Astrocyte (in vitro differentiated cells and primary cell): ENCODE measurements around the gene IQCM. TPM values are rescaled to one million over a fixed set of nuclear protein-coding genes. Genes with fewer than 3 reads are reported as not detected.

ENCODE experiments used
- DNase-seq: peaks from one replicate; pipeline ENCODE4 v3.0.0-alpha.2; 2010; ENCODE audit warnings: low read depth
- FAIRE-seq: peaks from 2 replicates; lab custom pipeline; 2011; peaks lifted over from hg19 to GRCh38; lab: Jason Lieb, UNC
- H2AFZ ChIP-seq: 2 replicates; pipeline ENCODE4 v1.6.0; 2012; ENCODE audit warnings: low read depth, low read length, inconsistent platforms
- H3K27ac ChIP-seq: 2 replicates; pipeline ENCODE4 v1.5.1; 2011; ENCODE audit warnings: low read depth, low read length, inconsistent platforms
- H3K27me3 ChIP-seq: 2 replicates; pipeline ENCODE4 v1.6.0; 2011; ENCODE audit warnings: low read length, inconsistent platforms; ENCODE audit not compliant: insufficient read depth
- H3K36me3 ChIP-seq: 2 replicates; pipeline ENCODE4 v1.5.1; 2011; ENCODE audit warnings: low read length, inconsistent platforms; ENCODE audit not compliant: insufficient read depth
- H3K4me1 ChIP-seq: 2 replicates; pipeline ENCODE4 v1.5.1; 2011; ENCODE audit warnings: low read length, inconsistent platforms; ENCODE audit not compliant: insufficient read depth
- H3K4me2 ChIP-seq: 2 replicates; pipeline ENCODE4 v1.6.0; 2012; ENCODE audit warnings: low read length, inconsistent platforms
- H3K4me3 ChIP-seq: 2 replicates; pipeline ENCODE4 v1.5.1; 2011; ENCODE audit warnings: low read depth, mild to moderate bottlenecking, low read length, inconsistent platforms; ENCODE audit not compliant: insufficient read depth
- H3K79me2 ChIP-seq: 2 replicates; pipeline ENCODE4 v1.6.0; 2012; ENCODE audit warnings: mild to moderate bottlenecking, low read length, inconsistent platforms; ENCODE audit not compliant: insufficient read depth
- H3K9ac ChIP-seq: 2 replicates; pipeline ENCODE4 v1.6.0; 2012; ENCODE audit warnings: mild to moderate bottlenecking, low read length, inconsistent platforms
- H3K9me3 ChIP-seq: 2 replicates; pipeline ENCODE4 v1.5.1; 2012; ENCODE audit warnings: low read depth, mild to moderate bottlenecking, low read length, inconsistent platforms; ENCODE audit not compliant: insufficient read depth
- H4K20me1 ChIP-seq: 2 replicates; pipeline ENCODE4 v1.6.0; 2012; ENCODE audit warnings: low read length, inconsistent platforms; ENCODE audit not compliant: insufficient read depth
- H3K27ac Mint-ChIP-seq: one replicate; pipeline ENCODE4 v1.8.0; 2021; ENCODE audit warnings: mild to moderate bottlenecking, mixed read lengths; ENCODE audit not compliant: unreplicated experiment
- H3K27me3 Mint-ChIP-seq: one replicate; pipeline ENCODE4 v1.8.0; 2021; ENCODE audit warnings: low read depth, mixed read lengths; ENCODE audit not compliant: unreplicated experiment
- H3K36me3 Mint-ChIP-seq: one replicate; pipeline ENCODE4 v1.8.0; 2021; ENCODE audit warnings: low read depth, mixed read lengths; ENCODE audit not compliant: unreplicated experiment
- H3K4me1 Mint-ChIP-seq: one replicate; pipeline ENCODE4 v1.8.0; 2021; ENCODE audit warnings: low read depth, mixed read lengths; ENCODE audit not compliant: unreplicated experiment
- H3K4me3 Mint-ChIP-seq: one replicate; pipeline ENCODE4 v1.8.0; 2021; ENCODE audit warnings: mild to moderate bottlenecking, moderate library complexity, mixed read lengths; ENCODE audit not compliant: unreplicated experiment
- H3K9me3 Mint-ChIP-seq: one replicate; pipeline ENCODE4 v1.8.0; 2021; ENCODE audit warnings: mild to moderate bottlenecking, mixed read lengths; ENCODE audit not compliant: unreplicated experiment
- EZH2 ChIP-seq: IDR thresholded peaks from 2 replicates; pipeline ENCODE4 v1.6.1; 2012; ENCODE audit warnings: mild to moderate bottlenecking, low read length, inconsistent platforms; ENCODE audit not compliant: insufficient read depth
- total RNA-seq: library from RNA; stranded (reverse); gene quantifications from 2 replicates; pipeline ENCODE4 v1.2.1, GENCODE V29; 2021
- TF ChIP-seq, protein P1 (sequence below): IDR thresholded peaks from 2 replicates; pipeline ENCODE4 v1.5.1; 2011; ENCODE audit warnings: low read depth, mild to moderate bottlenecking, inconsistent platforms, low read length, moderate library complexity; ENCODE audit not compliant: insufficient read depth

IQCM gene
- total RNA-seq, 1 donor from 2014 or later: 0.11 TPM

DNA sequence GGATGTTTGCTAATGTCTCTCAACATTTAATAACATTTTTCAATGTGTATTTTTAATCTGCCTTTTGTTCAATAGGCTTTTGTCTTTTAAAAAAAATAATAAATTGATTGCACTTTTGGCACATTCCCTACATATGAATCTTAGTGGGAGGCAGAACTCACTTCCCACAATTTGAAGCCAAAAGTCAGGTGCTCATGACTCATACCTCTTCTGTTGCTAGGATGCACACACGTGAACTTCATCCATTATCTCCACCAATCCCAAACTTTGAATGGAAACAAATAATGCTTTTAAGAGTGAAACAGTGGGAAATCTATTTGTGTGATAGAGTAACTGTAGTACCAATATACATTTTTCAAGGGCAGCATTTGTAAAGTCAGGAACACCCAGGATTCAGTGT is 260.5 kb downstream of the IQCM start:
- Mint-ChIP-seq H3K9me3 (peaks cover 2% of the 10 kb centered on the region), H3K27ac (peak overlapping the region; percentile 88), H3K36me3 (peaks cover 3% of the 10 kb centered on the region), H3K27me3 (no peaks in the 10 kb centered on the region), H3K4me3 (peak overlapping the region; percentile 20), H3K4me1 (peaks cover 20% of the 10 kb centered on the region)
- Histone ChIP-seq H3K27me3 (no peaks in the 10 kb centered on the region), H3K4me3 (no peak overlapping the region), H3K9me3 (no peaks in the 10 kb centered on the region), H3K79me2 (no peaks in the 10 kb centered on the region), H4K20me1 (no peaks in the 10 kb centered on the region), H3K27ac (no peak overlapping the region), H3K9ac (no peak overlapping the region), H3K4me1 (no peaks in the 10 kb centered on the region), H3K4me2 (no peak overlapping the region), H3K36me3 (no peaks in the 10 kb centered on the region), H2AFZ (no peak overlapping the region)
- TF ChIP-seq, protein P1, sequence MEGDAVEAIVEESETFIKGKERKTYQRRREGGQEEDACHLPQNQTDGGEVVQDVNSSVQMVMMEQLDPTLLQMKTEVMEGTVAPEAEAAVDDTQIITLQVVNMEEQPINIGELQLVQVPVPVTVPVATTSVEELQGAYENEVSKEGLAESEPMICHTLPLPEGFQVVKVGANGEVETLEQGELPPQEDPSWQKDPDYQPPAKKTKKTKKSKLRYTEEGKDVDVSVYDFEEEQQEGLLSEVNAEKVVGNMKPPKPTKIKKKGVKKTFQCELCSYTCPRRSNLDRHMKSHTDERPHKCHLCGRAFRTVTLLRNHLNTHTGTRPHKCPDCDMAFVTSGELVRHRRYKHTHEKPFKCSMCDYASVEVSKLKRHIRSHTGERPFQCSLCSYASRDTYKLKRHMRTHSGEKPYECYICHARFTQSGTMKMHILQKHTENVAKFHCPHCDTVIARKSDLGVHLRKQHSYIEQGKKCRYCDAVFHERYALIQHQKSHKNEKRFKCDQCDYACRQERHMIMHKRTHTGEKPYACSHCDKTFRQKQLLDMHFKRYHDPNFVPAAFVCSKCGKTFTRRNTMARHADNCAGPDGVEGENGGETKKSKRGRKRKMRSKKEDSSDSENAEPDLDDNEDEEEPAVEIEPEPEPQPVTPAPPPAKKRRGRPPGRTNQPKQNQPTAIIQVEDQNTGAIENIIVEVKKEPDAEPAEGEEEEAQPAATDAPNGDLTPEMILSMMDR: no peak
- no peak for TF ChIP-seq EZH2
- peak; percentile 67 for DNase-seq
- no peak for FAIRE-seq

DNA sequence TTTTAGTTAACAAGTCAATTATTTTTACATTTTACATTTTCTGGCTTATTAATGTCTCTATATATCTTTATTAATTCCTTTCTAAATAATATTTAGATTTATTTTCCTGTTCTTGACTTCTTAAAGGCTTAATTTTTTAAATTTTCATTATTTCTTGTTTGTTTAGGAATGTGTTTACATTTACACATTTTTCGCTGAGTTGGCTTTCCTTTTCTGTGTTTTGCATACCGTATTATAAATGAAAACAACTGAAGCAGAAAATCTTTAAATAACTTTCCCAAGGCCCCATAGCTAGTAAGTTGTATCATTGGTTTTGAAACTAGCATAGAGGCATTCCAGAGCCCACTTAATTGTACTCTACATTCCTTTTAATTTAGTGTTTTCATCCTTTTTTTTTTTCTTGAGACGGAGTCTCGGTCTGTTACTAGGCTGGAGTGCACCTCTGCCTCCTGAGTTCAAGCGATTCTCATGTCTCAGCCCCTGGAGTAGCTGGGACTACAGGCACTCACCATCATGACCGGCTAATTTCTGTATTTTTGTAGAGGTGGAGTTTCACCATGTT is 261.6 kb downstream of the IQCM start:
- H3K4me2 ChIP-seq: no peak overlapping the region
- Mint-ChIP-seq H3K27me3 (no peaks in the 10 kb centered on the region), H3K4me1 (peaks cover 20% of the 10 kb centered on the region), H3K27ac (peak overlapping the region; percentile 88), H3K36me3 (peaks cover 3% of the 10 kb centered on the region), H3K9me3 (peaks cover 2% of the 10 kb centered on the region), H3K4me3 (no peak overlapping the region)
- H3K9ac ChIP-seq: no peak overlapping the region
- H3K79me2 ChIP-seq: no peaks in the 10 kb centered on the region
- no peak for TF ChIP-seq EZH2
- TF ChIP-seq, protein P1: no peak
- no peaks in the 10 kb centered on the region for H3K9me3 ChIP-seq
- no peaks in the 10 kb centered on the region for H3K27me3 ChIP-seq
- no peak for FAIRE-seq
- H2AFZ ChIP-seq: no peak overlapping the region
- no peaks in the 10 kb centered on the region for H3K36me3 ChIP-seq
- H3K4me3 ChIP-seq: no peak overlapping the region
- peak; percentile 69 for DNase-seq
- no peaks in the 10 kb centered on the region for H4K20me1 ChIP-seq
- H3K27ac ChIP-seq: no peak overlapping the region
- no peaks in the 10 kb centered on the region for H3K4me1 ChIP-seq

DNA sequence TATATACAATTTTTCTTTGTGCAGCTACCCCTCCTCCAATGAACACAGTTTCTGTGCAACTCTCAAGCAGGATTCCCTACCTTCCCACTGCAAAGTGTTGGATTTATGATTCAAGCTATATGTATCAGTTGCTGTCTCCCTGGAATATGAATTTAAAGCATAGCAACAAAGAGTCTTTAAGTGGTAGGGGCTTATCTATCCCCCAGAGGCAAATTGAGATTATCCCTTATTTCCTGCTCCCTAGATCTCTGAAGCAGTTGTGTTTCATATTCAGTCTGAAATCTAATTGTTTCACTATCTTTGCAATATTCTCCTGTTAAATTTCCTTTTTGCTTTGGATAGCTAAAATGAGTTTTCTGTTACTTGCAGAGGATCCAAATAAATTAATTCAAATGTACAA is 263.0 kb downstream of the IQCM start:
- no peaks in the 10 kb centered on the region for H3K27me3 Mint-ChIP-seq
- peaks cover 3% of the 10 kb centered on the region for H3K36me3 Mint-ChIP-seq
- no peaks in the 10 kb centered on the region for H3K9me3 ChIP-seq
- no peak overlapping the region for H3K4me3 Mint-ChIP-seq
- H3K4me1 ChIP-seq: no peaks in the 10 kb centered on the region
- H3K79me2 ChIP-seq: no peaks in the 10 kb centered on the region
- DNase-seq: no peak
- no peak overlapping the region for H3K9ac ChIP-seq
- no peak overlapping the region for H2AFZ ChIP-seq
- TF ChIP-seq, protein P1: no peak
- no peak for TF ChIP-seq EZH2
- H3K27ac ChIP-seq: no peak overlapping the region
- H3K9me3 Mint-ChIP-seq: no peaks in the 10 kb centered on the region
- H4K20me1 ChIP-seq: no peaks in the 10 kb centered on the region
- no peaks in the 10 kb centered on the region for H3K36me3 ChIP-seq
- H3K4me3 ChIP-seq: no peak overlapping the region
- H3K4me2 ChIP-seq: no peak overlapping the region
- H3K27me3 ChIP-seq: no peaks in the 10 kb centered on the region
- H3K27ac Mint-ChIP-seq: peak overlapping the region; percentile 28
- FAIRE-seq: no peak
- peaks cover 20% of the 10 kb centered on the region for H3K4me1 Mint-ChIP-seq
